ENCODE data around the gene ACSM3. TPM values are rescaled to one million over a fixed set of nuclear protein-coding genes. Genes with fewer than 3 reads are reported as not detected.
A peak's percentile ranks its signal among the peaks of the same experiment; 100 is the strongest.

ACSM3 gene
- total and polyA plus RNA-seq, 9 of the 15 experiments (the other 6 are each of a cell fraction or from before 2014, with no cell fraction given): 112 to 420 (median 182) TPM

GRCh38 chr16:20747030-20747816, 16.6 kb upstream of the ACSM3 start (continued):
- TF ChIP-seq ARID3B (CRISPR knock-in tag; IDR thresholded peaks at IDR 0.05; ENCODE audit: borderline replicate concordance) (no peak), PYGO2 (tag; IDR thresholded peaks at IDR 0.05) (peak; percentile 77), SUPT5H (IDR thresholded peaks at IDR 0.05) (no peak), ZNF324 (CRISPR knock-in tag; IDR thresholded peaks at IDR 0.05) (peak; percentile 44; the same call in 1 of the 2 replicates), EHMT2 (IDR thresholded peaks at IDR 0.05) (no peak; the same call in 1 of the 2 replicates), ZNF384 (IDR thresholded peaks at IDR 0.05; ENCODE audit: low read depth, low read length) (peak; percentile 97), FOXA1 (IDR thresholded peaks at IDR 0.05; ENCODE audit: borderline replicate concordance) (no peak), NFYB (IDR thresholded peaks at IDR 0.05; ENCODE audit: extremely low read depth, insufficient read length) (no peak), CXXC5 (CRISPR knock-in tag; IDR thresholded peaks at IDR 0.05) (peak; percentile 72), TEAD2 (tag; IDR thresholded peaks at IDR 0.05) (no peak), NCOA4 (IDR thresholded peaks at IDR 0.05; ENCODE audit: partially characterized antibody) (no peak), ILF3 (IDR thresholded peaks at IDR 0.05; ENCODE audit: borderline replicate concordance) (peak; percentile 55; the same call in 1 of the 2 replicates), MIER1 (IDR thresholded peaks at IDR 0.05; ENCODE audit: low read depth) (peak; percentile 58; the same call in 1 of the 2 replicates), USF1 (CRISPR knock-in tag; IDR thresholded peaks at IDR 0.05) (no peak), NBN (IDR thresholded peaks at IDR 0.05; ENCODE audit: low read depth) (peak; percentile 65; the same call in 1 of the 2 replicates), GATA2 (CRISPR knock-in tag; IDR thresholded peaks at IDR 0.05) (peak; percentile 94), EP400 (IDR thresholded peaks at IDR 0.05) (peak; percentile 43), HMG20B (CRISPR knock-in tag; IDR thresholded peaks at IDR 0.05) (no peak), GTF2A2 (tag; IDR thresholded peaks at IDR 0.05) (no peak), POU5F1 (IDR thresholded peaks at IDR 0.05; ENCODE audit: borderline replicate concordance, low read depth, low read length, partially characterized antibody) (no peak)
- TF ChIP-seq, protein P1, sequence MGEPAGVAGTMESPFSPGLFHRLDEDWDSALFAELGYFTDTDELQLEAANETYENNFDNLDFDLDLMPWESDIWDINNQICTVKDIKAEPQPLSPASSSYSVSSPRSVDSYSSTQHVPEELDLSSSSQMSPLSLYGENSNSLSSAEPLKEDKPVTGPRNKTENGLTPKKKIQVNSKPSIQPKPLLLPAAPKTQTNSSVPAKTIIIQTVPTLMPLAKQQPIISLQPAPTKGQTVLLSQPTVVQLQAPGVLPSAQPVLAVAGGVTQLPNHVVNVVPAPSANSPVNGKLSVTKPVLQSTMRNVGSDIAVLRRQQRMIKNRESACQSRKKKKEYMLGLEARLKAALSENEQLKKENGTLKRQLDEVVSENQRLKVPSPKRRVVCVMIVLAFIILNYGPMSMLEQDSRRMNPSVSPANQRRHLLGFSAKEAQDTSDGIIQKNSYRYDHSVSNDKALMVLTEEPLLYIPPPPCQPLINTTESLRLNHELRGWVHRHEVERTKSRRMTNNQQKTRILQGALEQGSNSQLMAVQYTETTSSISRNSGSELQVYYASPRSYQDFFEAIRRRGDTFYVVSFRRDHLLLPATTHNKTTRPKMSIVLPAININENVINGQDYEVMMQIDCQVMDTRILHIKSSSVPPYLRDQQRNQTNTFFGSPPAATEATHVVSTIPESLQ (CRISPR knock-in tag; IDR thresholded peaks at IDR 0.05): peak; percentile 41; the same call in 1 of the 2 replicates
- TF ChIP-seq, protein P2, sequence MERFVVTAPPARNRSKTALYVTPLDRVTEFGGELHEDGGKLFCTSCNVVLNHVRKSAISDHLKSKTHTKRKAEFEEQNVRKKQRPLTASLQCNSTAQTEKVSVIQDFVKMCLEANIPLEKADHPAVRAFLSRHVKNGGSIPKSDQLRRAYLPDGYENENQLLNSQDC (CRISPR knock-in tag; IDR thresholded peaks at IDR 0.05): no peak

All from K562 (cell line).